ENCODE data around the gene ADGRA3.

DNA sequence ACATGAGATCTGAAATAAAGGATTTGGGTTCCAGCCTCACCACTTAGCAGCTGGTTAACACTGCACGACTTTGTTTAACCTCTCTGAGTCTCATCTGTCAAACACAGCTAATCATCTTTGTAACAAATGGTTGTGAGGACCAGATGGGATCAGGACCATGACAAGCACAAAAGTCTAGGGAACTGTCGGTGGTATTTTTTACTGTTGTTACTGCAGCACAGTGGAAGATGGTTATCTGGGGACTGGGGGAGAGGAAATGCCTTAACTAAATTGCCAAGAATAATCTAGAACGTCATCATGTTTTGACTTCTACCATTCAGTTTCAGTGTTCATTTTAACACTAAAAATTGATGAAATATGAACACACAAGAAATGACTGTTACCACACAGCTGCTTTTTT, 99.5 kb downstream of the ADGRA3 start:
- TF ChIP-seq CREB1 (IDR thresholded peaks at IDR 0.05; ENCODE audit: low read depth) (no peak), RAD21 (IDR thresholded peaks at IDR 0.05; ENCODE audit: low read depth) (no peak), CEBPB (IDR thresholded peaks at IDR 0.05) (no peak), TEAD4 (IDR thresholded peaks at IDR 0.05) (no peak), YY1 (IDR thresholded peaks at IDR 0.05; ENCODE audit: low read depth) (no peak), EGR1 (IDR thresholded peaks at IDR 0.05) (no peak), EP300 (IDR thresholded peaks at IDR 0.05; ENCODE audit: borderline replicate concordance) (no peak), NFIC (IDR thresholded peaks at IDR 0.05) (no peak)

Data from Ishikawa (cell line).